NCI-H1694 treated with DMSO at 0.1 percent for 48 hours (cell line): ENCODE measurements around the gene SIVA1.
A peak's percentile ranks its signal among the peaks of the same experiment; 100 is the strongest.
"Not testable (repeated sequence)": the region's sequence is repeated elsewhere in the genome, so short reads cannot be mapped to it uniquely, and the experiment has no call there.

Source experiments
- DNase-seq: peaks from one replicate; lab custom pipeline; 2025; lab: John Stamatoyannopoulos, UW

The SIVA1 gene

GRCh38 chr14:104721505-104722431 lies 31.2 kb upstream of the SIVA1 start:
- DNase-seq: no peak

- DNase-seq: no peak
These were observed 29.9 kb upstream of the SIVA1 start for GRCh38 chr14:104722938-104723650.

- DNase-seq: peak; percentile 34
These were observed 29.1 kb upstream of the SIVA1 start, which contains the start of gene ADSS1 for GRCh38 chr14:104723651-104724406. Gene ADSS1, plus strand, starts transcription at chr14:104724229. Its CDS starts 42 bp downstream, at chr14:104724271.

GRCh38 chr14:104724407-104724980 lies 28.5 kb upstream of the SIVA1 start:
- DNase-seq: no peak

- DNase-seq: peak; percentile 32
These were observed 27.8 kb upstream of the SIVA1 start for GRCh38 chr14:104724981-104725771.

- DNase-seq: no peak
These were observed 27.0 kb upstream of the SIVA1 start for GRCh38 chr14:104725772-104726548.

GRCh38 chr14:104726600-104727451 lies 26.1 kb upstream of the SIVA1 start:
- no peak for DNase-seq

GRCh38 chr14:104728631-104729030 lies 24.3 kb upstream of the SIVA1 start:
- no peak for DNase-seq

GRCh38 chr14:104729176-104729834 lies 23.6 kb upstream of the SIVA1 start:
- DNase-seq: not testable (repeated sequence)

- DNase-seq: no peak
These were observed 23.1 kb upstream of the SIVA1 start for GRCh38 chr14:104729835-104730181.

- DNase-seq: no peak
These were observed 22.5 kb upstream of the SIVA1 start for GRCh38 chr14:104730487-104730886.

GRCh38 chr14:104731320-104732294 lies 21.3 kb upstream of the SIVA1 start:
- peak; percentile 62 for DNase-seq

- DNase-seq: no peak
These were observed 20.6 kb upstream of the SIVA1 start for GRCh38 chr14:104732355-104732804.

GRCh38 chr14:104732931-104733681 lies 19.8 kb upstream of the SIVA1 start:
- DNase-seq: no peak

GRCh38 chr14:104734051-104734587 lies 18.8 kb upstream of the SIVA1 start:
- DNase-seq: no peak

- no peak for DNase-seq
These were observed 18.4 kb upstream of the SIVA1 start for GRCh38 chr14:104734601-104734990.
